ENCODE measurements around the gene TUBB8B.
"Not testable (repeated sequence)": the region's sequence is repeated elsewhere in the genome, so short reads cannot be mapped to it uniquely, and the experiment has no call there.

- TF ChIP-seq, protein P1, sequence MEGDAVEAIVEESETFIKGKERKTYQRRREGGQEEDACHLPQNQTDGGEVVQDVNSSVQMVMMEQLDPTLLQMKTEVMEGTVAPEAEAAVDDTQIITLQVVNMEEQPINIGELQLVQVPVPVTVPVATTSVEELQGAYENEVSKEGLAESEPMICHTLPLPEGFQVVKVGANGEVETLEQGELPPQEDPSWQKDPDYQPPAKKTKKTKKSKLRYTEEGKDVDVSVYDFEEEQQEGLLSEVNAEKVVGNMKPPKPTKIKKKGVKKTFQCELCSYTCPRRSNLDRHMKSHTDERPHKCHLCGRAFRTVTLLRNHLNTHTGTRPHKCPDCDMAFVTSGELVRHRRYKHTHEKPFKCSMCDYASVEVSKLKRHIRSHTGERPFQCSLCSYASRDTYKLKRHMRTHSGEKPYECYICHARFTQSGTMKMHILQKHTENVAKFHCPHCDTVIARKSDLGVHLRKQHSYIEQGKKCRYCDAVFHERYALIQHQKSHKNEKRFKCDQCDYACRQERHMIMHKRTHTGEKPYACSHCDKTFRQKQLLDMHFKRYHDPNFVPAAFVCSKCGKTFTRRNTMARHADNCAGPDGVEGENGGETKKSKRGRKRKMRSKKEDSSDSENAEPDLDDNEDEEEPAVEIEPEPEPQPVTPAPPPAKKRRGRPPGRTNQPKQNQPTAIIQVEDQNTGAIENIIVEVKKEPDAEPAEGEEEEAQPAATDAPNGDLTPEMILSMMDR (IDR thresholded peaks at IDR 0.05) = not testable (repeated sequence)
- TF ChIP-seq POLR2A (IDR thresholded peaks at IDR 0.05) = not testable (repeated sequence)
Measured at GRCh38 chr18:96767-97131, 47.3 kb upstream of the TUBB8B start.
